Right hindlimb (tissue), 1 donor: Measurements from ENCODE around the gene PSTPIP1.

Experiments
- DNase-seq: peaks from one replicate; pipeline ENCODE4 v3.0.0-alpha.2; 2018

PSTPIP1 gene

DNA sequence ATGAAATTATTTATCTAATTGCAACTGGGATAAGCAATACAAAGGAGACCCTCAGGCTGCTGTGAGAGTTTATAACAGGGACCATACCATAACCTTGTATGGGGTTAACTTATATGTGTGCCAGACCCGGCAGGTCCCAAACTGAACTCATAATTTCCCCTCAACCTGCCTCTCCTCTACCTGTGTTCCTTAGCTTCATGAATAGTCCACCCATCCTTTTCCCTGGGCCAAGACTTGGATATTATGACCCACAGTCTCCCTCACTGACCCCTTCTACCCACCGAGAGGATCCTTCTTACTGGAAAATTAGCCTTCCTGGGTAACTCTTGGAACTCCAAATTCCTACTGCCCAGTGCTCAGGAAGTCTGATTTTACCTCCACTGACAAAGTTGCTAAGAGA, 79.4 kb downstream of the PSTPIP1 start:
- DNase-seq: no peak

DNA sequence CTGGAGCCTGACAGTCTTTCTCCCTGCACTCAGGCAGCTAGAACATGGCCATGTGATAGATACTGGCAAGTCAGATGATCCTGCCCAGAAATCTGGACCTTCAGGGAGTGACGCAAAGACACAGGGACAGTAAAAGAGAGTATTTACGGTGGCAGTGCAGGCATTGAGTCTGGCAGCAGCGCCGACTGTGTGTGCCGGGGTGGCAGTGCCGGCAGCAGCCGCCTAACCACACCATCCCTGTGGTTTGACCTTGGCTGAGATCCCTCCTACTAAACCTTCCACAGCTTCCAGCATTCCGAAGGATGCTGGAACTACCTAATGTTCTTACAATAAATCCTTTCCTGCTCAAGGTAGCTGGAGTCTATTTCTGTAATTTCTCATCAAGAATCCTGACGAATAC, 80.6 kb downstream of the PSTPIP1 start:
- DNase-seq: no peak

DNA sequence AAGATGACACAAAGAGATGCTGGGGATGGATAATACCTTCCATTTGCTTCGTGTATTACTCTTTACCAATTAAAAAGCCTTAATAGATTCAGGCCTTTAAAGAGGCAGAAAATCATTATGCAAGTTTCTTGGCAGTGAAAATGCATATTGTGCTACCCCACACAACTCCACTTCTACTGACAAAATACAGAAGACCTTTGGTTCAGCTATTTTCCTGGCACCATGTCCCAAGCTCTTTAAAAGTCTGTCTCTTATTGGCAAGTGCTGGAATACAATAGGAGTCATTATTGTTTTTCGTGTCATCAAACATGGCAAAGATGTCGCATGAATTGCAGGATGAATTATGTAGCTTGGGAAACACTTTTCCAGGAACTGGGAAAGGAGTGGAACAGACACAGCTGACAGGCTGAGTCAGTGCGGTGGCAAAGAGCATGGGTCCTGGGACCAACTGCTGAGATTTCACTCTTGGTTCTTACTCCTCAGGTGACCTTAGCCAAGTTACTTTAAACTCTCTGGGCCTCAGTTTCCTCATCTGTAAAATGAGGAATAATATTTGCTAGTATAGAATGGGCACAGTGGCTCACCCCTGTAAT, 81.5 kb downstream of the PSTPIP1 start:
- no peak for DNase-seq

DNA sequence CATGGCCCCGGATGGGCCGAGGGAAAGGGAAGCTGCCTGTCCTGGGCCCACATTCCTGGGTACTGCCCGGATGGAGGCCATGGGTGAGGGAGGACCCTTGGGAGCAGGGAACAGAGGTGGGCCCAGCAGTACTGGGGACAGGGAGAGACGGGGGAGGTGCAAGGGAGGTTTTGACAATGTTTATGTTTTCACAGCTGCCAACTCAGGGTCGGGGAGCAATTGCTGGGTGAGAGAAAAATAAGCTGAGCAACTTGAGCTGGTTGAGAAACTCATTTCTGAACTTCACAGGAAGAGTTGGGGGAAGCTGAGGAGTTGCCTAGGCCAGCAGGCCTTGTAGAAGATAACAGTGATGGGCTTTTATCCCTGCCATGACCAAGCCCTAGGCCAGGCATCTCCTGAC, 87.0 kb downstream of the PSTPIP1 start:
- DNase-seq: no peak

DNA sequence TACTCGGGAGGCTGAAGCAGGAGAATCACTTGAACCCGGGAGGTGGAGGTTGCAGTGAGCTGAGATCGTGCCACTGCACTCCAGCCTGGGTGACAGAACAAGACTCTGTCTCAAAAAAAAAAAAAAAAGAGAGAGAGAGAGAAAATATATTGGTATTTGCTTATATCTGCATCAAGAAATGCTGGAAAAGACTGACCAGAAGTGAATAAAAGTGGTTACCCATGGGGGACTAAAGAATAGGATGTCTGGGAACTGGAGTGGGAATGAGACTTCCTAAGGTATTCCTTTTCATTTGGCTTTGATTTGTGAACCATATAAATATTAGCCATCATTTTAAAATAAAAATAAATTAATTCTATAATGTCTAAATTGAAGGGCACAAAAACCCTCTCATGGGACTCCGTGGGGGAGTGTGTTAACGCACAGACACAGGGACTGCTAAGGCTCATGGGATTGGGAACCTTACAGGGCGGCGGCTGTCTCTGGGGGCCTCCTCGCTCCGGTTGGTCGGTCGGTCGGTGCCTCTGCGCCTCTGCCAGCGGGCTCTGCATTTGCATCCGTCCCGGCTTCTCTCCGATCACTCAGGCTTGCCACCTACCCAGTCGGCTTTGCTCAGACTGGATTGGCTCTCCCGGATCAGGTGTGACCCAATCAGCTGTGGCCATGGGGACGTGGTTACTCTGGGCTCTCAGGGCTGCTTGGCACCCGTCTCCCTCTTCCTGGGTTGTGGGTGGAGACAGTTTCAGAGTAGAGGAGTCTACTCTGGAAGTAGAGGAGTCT, 88.6 kb downstream of the PSTPIP1 start:
- peak; percentile 65 for DNase-seq

DNA sequence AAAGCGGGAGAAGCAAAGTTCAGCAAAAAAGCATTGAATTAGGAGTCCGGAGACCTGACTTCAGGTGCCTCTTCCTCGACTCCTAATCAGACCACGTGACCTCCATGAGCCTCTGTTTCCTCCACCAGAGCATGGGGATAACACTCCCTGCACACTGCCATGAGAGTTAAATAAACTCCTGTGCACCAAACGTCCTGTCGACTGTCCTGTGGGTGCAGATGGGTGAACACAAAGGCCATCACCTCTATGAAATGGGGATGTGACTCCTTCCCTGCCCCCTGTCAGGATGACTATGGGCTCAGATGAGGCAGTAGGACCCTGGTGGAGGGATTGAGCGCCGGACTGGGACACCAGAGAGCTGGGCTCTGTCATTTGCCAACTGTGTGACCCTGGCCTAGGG, 89.5 kb downstream of the PSTPIP1 start:
- no peak for DNase-seq

DNA sequence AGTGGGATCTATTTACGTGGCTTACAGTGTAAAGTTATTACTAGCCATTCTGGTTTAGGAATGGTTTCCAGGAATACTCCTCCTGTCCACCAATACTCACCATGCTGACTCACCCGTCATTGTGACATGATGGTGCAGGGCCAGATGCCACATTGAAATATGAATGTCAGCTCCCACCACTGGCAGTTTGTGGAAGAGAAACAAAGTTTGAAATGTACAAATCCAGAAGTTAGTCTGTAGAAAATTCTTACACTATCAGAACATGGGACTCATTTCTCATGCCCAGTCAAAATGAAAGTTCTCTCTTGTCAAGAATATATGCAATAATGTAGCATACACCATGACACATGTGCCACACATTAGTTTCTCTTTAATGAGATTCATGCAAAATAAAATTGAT, 90.4 kb downstream of the PSTPIP1 start:
- DNase-seq: no peak
